ENCODE data around the gene TCEAL1. TPM values are rescaled to one million over a fixed set of nuclear protein-coding genes. Genes with fewer than 3 reads are reported as not detected.
"Not testable (repeated sequence)": the region's sequence is repeated elsewhere in the genome, so short reads cannot be mapped to it uniquely, and the experiment has no call there.

TCEAL1 gene
- polyA plus RNA-seq, 1 donor (not counting 4 experiments of a cell fraction or from before 2014, with no cell fraction given) = 21.5 TPM

- Histone ChIP-seq H3K9me3 (ENCODE audit: control insufficient read depth, low read depth, low read length) (no peaks in the 10 kb centered on the region), H3K4me2 (ENCODE audit: control insufficient read depth, extremely low read depth, insufficient read depth, low read depth, low read length) (no peak overlapping the region), H3K4me1 (ENCODE audit: control insufficient read depth, extremely low read depth, insufficient read depth, low read length) (peaks cover 3% of the 10 kb centered on the region), H2AFZ (ENCODE audit: control insufficient read depth, low read length) (no peak overlapping the region), H3K79me2 (ENCODE audit: control insufficient read depth, insufficient read depth, low read length) (no peaks in the 10 kb centered on the region), H3K27ac (ENCODE audit: control insufficient read depth, insufficient read depth, low read length) (no peak overlapping the region), H3K36me3 (ENCODE audit: control insufficient read depth in 2 of 2, extremely low read depth in 1 of 2, insufficient read depth in 2 of 2, low read length in 2 of 2) (no peaks in the 10 kb centered on the region), H3K9me1 (ENCODE audit: control insufficient read depth, extremely low read depth, insufficient read depth, low read length) (no peaks in the 10 kb centered on the region), H3K4me3 (ENCODE audit: control insufficient read depth in 2 of 3, extremely low read depth in 1 of 3, insufficient read depth in 2 of 3, low read depth in 1 of 3, low read length in 3 of 3) (no peak overlapping the region), H4K20me1 (ENCODE audit: control insufficient read depth, extremely low read depth, insufficient read depth, low read length) (no peaks in the 10 kb centered on the region), H3K27me3 (ENCODE audit: control insufficient read depth, extremely low read depth, insufficient read depth, low read length) (peaks cover 1% of the 10 kb centered on the region), H3K9ac (ENCODE audit: control insufficient read depth, extremely low read depth, insufficient read depth, low read length) (no peak overlapping the region)
- FAIRE-seq (no peak), DNase-seq (ENCODE audit: low read depth, low spot score) (no peak)
- TF ChIP-seq EZH2 (IDR thresholded peaks at IDR 0.05; ENCODE audit: low read length) = no peak
- TF ChIP-seq CTCF (optimal IDR thresholded peaks at IDR 0.05 in 1 of 3, IDR thresholded peaks at IDR 0.05 in 1 of 3, conservative IDR thresholded peaks at IDR 0.05 in 1 of 3; ENCODE audit: extremely low read depth in 1 of 3, insufficient read depth in 2 of 3, low read length in 3 of 3) = no peak
- dilution Hi-C loops (cut with MboI; ENCODE audit: extremely low pct_ligation_motif_present, low sequenced_read_pairs) = no loop called here
These were observed 30.1 kb downstream of the TCEAL1 start for GRCh38 chrX:103658681-103659433.

GRCh38 chrX:103659460-103659859 lies 30.7 kb downstream of the TCEAL1 start:
- H3K4me2 ChIP-seq (ENCODE audit: control insufficient read depth, extremely low read depth, insufficient read depth, low read depth, low read length); H3K4me1 ChIP-seq (ENCODE audit: control insufficient read depth, extremely low read depth, insufficient read depth, low read length); dilution Hi-C loops (cut with MboI; ENCODE audit: extremely low pct_ligation_motif_present, low sequenced_read_pairs); FAIRE-seq; DNase-seq (ENCODE audit: low read depth, low spot score); H3K4me3 ChIP-seq (ENCODE audit: control insufficient read depth in 2 of 3, extremely low read depth in 1 of 3, insufficient read depth in 2 of 3, low read depth in 1 of 3, low read length in 3 of 3); H3K27me3 ChIP-seq (ENCODE audit: control insufficient read depth, extremely low read depth, insufficient read depth, low read length); H3K36me3 ChIP-seq (ENCODE audit: control insufficient read depth in 2 of 2, extremely low read depth in 1 of 2, insufficient read depth in 2 of 2, low read length in 2 of 2); H3K79me2 ChIP-seq (ENCODE audit: control insufficient read depth, insufficient read depth, low read length); H3K9ac ChIP-seq (ENCODE audit: control insufficient read depth, extremely low read depth, insufficient read depth, low read length); H2AFZ ChIP-seq (ENCODE audit: control insufficient read depth, low read length); H3K27ac ChIP-seq (ENCODE audit: control insufficient read depth, insufficient read depth, low read length); H3K9me1 ChIP-seq (ENCODE audit: control insufficient read depth, extremely low read depth, insufficient read depth, low read length); H3K9me3 ChIP-seq (ENCODE audit: control insufficient read depth, low read depth, low read length); H4K20me1 ChIP-seq (ENCODE audit: control insufficient read depth, extremely low read depth, insufficient read depth, low read length): not testable (repeated sequence)

Measured in keratinocyte (primary cell).